Trophoblast cell (in vitro differentiated cells and primary cell): ENCODE measurements around the gene HMOX2.

Experiments used
- DNase-seq, 2 donors: peaks; one replicate each; pipeline ENCODE4 v3.0.0-alpha.2; 2016
- H2AFZ ChIP-seq: 2 replicates; pipeline ENCODE4 v1.6.1; 2013; ENCODE audit warnings: low read length, moderate library complexity, mild to moderate bottlenecking; ENCODE audit not compliant: insufficient read depth, poor library complexity
- H2AK5ac ChIP-seq: 2 replicates; pipeline ENCODE4 v1.6.1; 2013; ENCODE audit warnings: mild to moderate bottlenecking, low read length
- H2BK120ac ChIP-seq: 2 replicates; pipeline ENCODE4 v1.6.1; 2013; ENCODE audit warnings: low read length, mild to moderate bottlenecking, moderate library complexity; ENCODE audit not compliant: insufficient read depth, poor library complexity
- H2BK12ac ChIP-seq: 2 replicates; pipeline ENCODE4 v1.6.1; 2013; ENCODE audit warnings: mild to moderate bottlenecking, low read length, moderate library complexity
- H2BK5ac ChIP-seq: 2 replicates; pipeline ENCODE4 v1.6.1; 2013; ENCODE audit warnings: low read length, low read depth, moderate library complexity, mild to moderate bottlenecking; ENCODE audit not compliant: poor library complexity
- H3K14ac ChIP-seq: 2 replicates; pipeline ENCODE4 v1.6.1; 2013; ENCODE audit warnings: mild to moderate bottlenecking, low read length
- H3K18ac ChIP-seq: 2 replicates; pipeline ENCODE4 v1.6.1; 2013; ENCODE audit warnings: mild to moderate bottlenecking, low read length
- H3K23ac ChIP-seq: 2 replicates; pipeline ENCODE4 v1.6.1; 2013; ENCODE audit warnings: low read length
- H3K27ac ChIP-seq: 2 replicates; pipeline ENCODE4 v1.5.1; 2013; ENCODE audit warnings: low read depth, mild to moderate bottlenecking, inconsistent platforms, low read length, moderate library complexity
- H3K27me3 ChIP-seq: 2 replicates; pipeline ENCODE4 v1.6.1; 2013; ENCODE audit warnings: inconsistent platforms, mild to moderate bottlenecking, low read length, moderate library complexity; ENCODE audit not compliant: insufficient read depth
- H3K36me3 ChIP-seq, 2 experiments: 1 replicate in 1 of 2; 2 replicates in 1 of 2; pipeline ENCODE4 v1.6.1; 2013; ENCODE audit warnings: low read length in 2 of 2, mild to moderate bottlenecking in 2 of 2, moderate library complexity in 1 of 2; ENCODE audit not compliant: insufficient read depth in 2 of 2, control insufficient read depth in 1 of 2
- H3K4ac ChIP-seq: 2 replicates; pipeline ENCODE4 v1.6.1; 2013; ENCODE audit warnings: low read depth, mild to moderate bottlenecking, low read length, moderate library complexity
- H3K4me1 ChIP-seq, 2 experiments: 1 replicate in 1 of 2; 2 replicates in 1 of 2; pipeline ENCODE4 v1.6.1; 2013; ENCODE audit warnings: low read length in 2 of 2, mild to moderate bottlenecking in 2 of 2, moderate library complexity in 1 of 2; ENCODE audit not compliant: insufficient read depth in 2 of 2, control insufficient read depth in 1 of 2
- H3K4me2 ChIP-seq: 2 replicates; pipeline ENCODE4 v1.6.1; 2013; ENCODE audit warnings: inconsistent platforms, mild to moderate bottlenecking, low read length, moderate library complexity
- H3K4me3 ChIP-seq: 2 replicates; pipeline ENCODE4 v1.5.1; 2013; ENCODE audit warnings: mild to moderate bottlenecking, low read depth, low read length, inconsistent platforms
- H3K79me1 ChIP-seq: one replicate; pipeline ENCODE4 v1.6.1; 2013; ENCODE audit warnings: low read length
- H3K79me2 ChIP-seq: 2 replicates; pipeline ENCODE4 v1.6.1; 2013; ENCODE audit warnings: low read length, mild to moderate bottlenecking; ENCODE audit not compliant: control insufficient read depth, insufficient read depth, poor library complexity
- H3K9ac ChIP-seq: 2 replicates; pipeline ENCODE4 v1.6.1; 2013; ENCODE audit warnings: mild to moderate bottlenecking, low read length
- H3K9me3 ChIP-seq: 2 replicates; pipeline ENCODE4 v1.6.1; 2013; ENCODE audit warnings: low read depth, mild to moderate bottlenecking, control low read depth, inconsistent platforms, low read length; ENCODE audit not compliant: insufficient read depth
- H4K12ac ChIP-seq: 2 replicates; pipeline ENCODE4 v1.6.1; 2013; ENCODE audit warnings: low read depth, mild to moderate bottlenecking, low read length, moderate library complexity
- H4K8ac ChIP-seq: 2 replicates; pipeline ENCODE4 v1.6.1; 2013; ENCODE audit warnings: low read depth, mild to moderate bottlenecking, low read length, moderate library complexity
- H4K91ac ChIP-seq: one replicate; pipeline ENCODE4 v1.6.1; 2013; ENCODE audit warnings: low read depth, mild to moderate bottlenecking, low read length, moderate library complexity
- WGBS: extraction: QIAGEN DNeasy Blood & Tissue Kit; methylation state at CpG from one replicate; pipeline ENCODE4 v1.1.7; 2013; ENCODE audit warnings: missing lambda C conversion rate; ENCODE audit not compliant: insufficient read length, insufficient coverage; ENCODE audit errors: extremely low coverage; 5-methylcytosine and 5-hydroxymethylcytosine counted together

The HMOX2 gene

GRCh38 chr16:4520913-4521312, 44.7 kb downstream of the HMOX2 start:
- no peak overlapping the region for H3K4ac ChIP-seq
- no peaks in the 10 kb centered on the region for H3K4me1 ChIP-seq
- no peak overlapping the region for H2AK5ac ChIP-seq
- H3K4me3 ChIP-seq = no peak overlapping the region
- H3K36me3 ChIP-seq = no peaks in the 10 kb centered on the region
- H3K27ac ChIP-seq = no peak overlapping the region
- H3K23ac ChIP-seq = no peak overlapping the region
- no peak overlapping the region for H2BK120ac ChIP-seq
- no peak overlapping the region for H3K18ac ChIP-seq
- H4K12ac ChIP-seq = no peak overlapping the region
- WGBS = no CpG with 5 or more reads among the region's 7 CpGs
- no peak for DNase-seq
- H3K14ac ChIP-seq = no peak overlapping the region
- no peak overlapping the region for H3K4me2 ChIP-seq
- no peak overlapping the region for H2BK5ac ChIP-seq
- no peaks in the 10 kb centered on the region for H3K79me2 ChIP-seq
- H4K91ac ChIP-seq = no peak overlapping the region
- no peak overlapping the region for H4K8ac ChIP-seq
- no peak overlapping the region for H2BK12ac ChIP-seq
- no peak overlapping the region for H2AFZ ChIP-seq
- no peak overlapping the region for H3K9ac ChIP-seq
- no peaks in the 10 kb centered on the region for H3K27me3 ChIP-seq
- no peaks in the 10 kb centered on the region for H3K79me1 ChIP-seq
- H3K9me3 ChIP-seq = no peaks in the 10 kb centered on the region

GRCh38 chr16:4522051-4522581, 45.9 kb downstream of the HMOX2 start:
- no peak overlapping the region for H3K18ac ChIP-seq
- WGBS = no CpG with 5 or more reads among the region's 8 CpGs
- H3K27ac ChIP-seq = no peak overlapping the region
- H3K4me2 ChIP-seq = no peak overlapping the region
- no peaks in the 10 kb centered on the region for H3K36me3 ChIP-seq
- H3K14ac ChIP-seq = no peak overlapping the region
- no peaks in the 10 kb centered on the region for H3K79me2 ChIP-seq
- no peak overlapping the region for H2BK120ac ChIP-seq
- no peak overlapping the region for H2AK5ac ChIP-seq
- no peaks in the 10 kb centered on the region for H3K9me3 ChIP-seq
- no peak overlapping the region for H3K4ac ChIP-seq
- no peak overlapping the region for H3K4me3 ChIP-seq
- no peak for DNase-seq
- no peaks in the 10 kb centered on the region for H3K79me1 ChIP-seq
- no peak overlapping the region for H3K9ac ChIP-seq
- H4K91ac ChIP-seq = no peak overlapping the region
- no peak overlapping the region for H4K8ac ChIP-seq
- H2BK12ac ChIP-seq = no peak overlapping the region
- H3K27me3 ChIP-seq = no peaks in the 10 kb centered on the region
- H3K4me1 ChIP-seq = no peaks in the 10 kb centered on the region
- H2BK5ac ChIP-seq = no peak overlapping the region
- no peak overlapping the region for H3K23ac ChIP-seq
- H4K12ac ChIP-seq = no peak overlapping the region
- no peak overlapping the region for H2AFZ ChIP-seq

- no peak for DNase-seq
- H3K14ac ChIP-seq = no peak overlapping the region
- H3K9me3 ChIP-seq = no peaks in the 10 kb centered on the region
- H3K27me3 ChIP-seq = no peaks in the 10 kb centered on the region
- no peak overlapping the region for H2BK12ac ChIP-seq
- H4K12ac ChIP-seq = no peak overlapping the region
- no peak overlapping the region for H3K23ac ChIP-seq
- no peak overlapping the region for H3K4me3 ChIP-seq
- no peak overlapping the region for H3K18ac ChIP-seq
- H4K91ac ChIP-seq = no peak overlapping the region
- no peak overlapping the region for H3K4ac ChIP-seq
- H2AFZ ChIP-seq = no peak overlapping the region
- no peak overlapping the region for H2AK5ac ChIP-seq
- WGBS = no CpG with 5 or more reads among the region's 4 CpGs
- H2BK120ac ChIP-seq = no peak overlapping the region
- H3K4me1 ChIP-seq = peaks cover 0 to under 1% of the 10 kb centered on the region in 2 experiments
- no peaks in the 10 kb centered on the region for H3K79me2 ChIP-seq
- H3K27ac ChIP-seq = no peak overlapping the region
- H3K36me3 ChIP-seq = no peaks in the 10 kb centered on the region
- no peak overlapping the region for H2BK5ac ChIP-seq
- H3K9ac ChIP-seq = no peak overlapping the region
- H3K79me1 ChIP-seq = no peaks in the 10 kb centered on the region
- no peak overlapping the region for H4K8ac ChIP-seq
- H3K4me2 ChIP-seq = no peak overlapping the region
These were observed 47.5 kb downstream of the HMOX2 start for GRCh38 chr16:4523686-4524085.

GRCh38 chr16:4524571-4524970, 48.4 kb downstream of the HMOX2 start:
- H2BK120ac ChIP-seq = no peak overlapping the region
- no peak overlapping the region for H2BK5ac ChIP-seq
- H3K27ac ChIP-seq = no peak overlapping the region
- no peak overlapping the region for H2BK12ac ChIP-seq
- no peaks in the 10 kb centered on the region for H3K36me3 ChIP-seq
- H3K18ac ChIP-seq = no peak overlapping the region
- H4K91ac ChIP-seq = no peak overlapping the region
- no peak overlapping the region for H4K8ac ChIP-seq
- H3K27me3 ChIP-seq = no peaks in the 10 kb centered on the region
- no peak overlapping the region for H4K12ac ChIP-seq
- no peak overlapping the region for H3K4me2 ChIP-seq
- no peak overlapping the region for H2AK5ac ChIP-seq
- no peak overlapping the region for H3K4ac ChIP-seq
- H3K9me3 ChIP-seq = no peaks in the 10 kb centered on the region
- H2AFZ ChIP-seq = no peak overlapping the region
- no peak overlapping the region for H3K14ac ChIP-seq
- no peak overlapping the region for H3K4me3 ChIP-seq
- peaks cover 2% of the 10 kb centered on the region for H3K79me1 ChIP-seq
- H3K23ac ChIP-seq = no peak overlapping the region
- no peak for DNase-seq
- no peak overlapping the region for H3K9ac ChIP-seq
- H3K4me1 ChIP-seq = peaks cover 6 to 8% of the 10 kb centered on the region in 2 experiments
- H3K79me2 ChIP-seq = no peaks in the 10 kb centered on the region
